HCT116 (cell line): ENCODE data around the gene PRPF4. TPM values are rescaled to one million over a fixed set of nuclear protein-coding genes. Genes with fewer than 3 reads are reported as not detected.

ENCODE experiments used
- total RNA-seq: library from RNA; stranded (reverse); gene quantifications from one replicate; pipeline ENCODE4 v1.2.1, GENCODE V29; 2021; ENCODE audit not compliant: unreplicated experiment

Gene PRPF4
- total RNA-seq, 1 experiment from 2014 or later = 53.9 TPM

Other genes starting within 250 kb of the PRPF4 start
- gene ZFP37, start 218.9 kb upstream of the PRPF4 start, total RNA-seq = 1.8 TPM
- 4.7 TPM for gene SLC31A2, start 124.7 kb upstream of the PRPF4 start, total RNA-seq
- 13.8 TPM for gene FKBP15, start 54.4 kb upstream of the PRPF4 start, total RNA-seq
- 24.4 TPM for gene SLC31A1, start 54.1 kb upstream of the PRPF4 start, total RNA-seq
- 22.0 TPM for gene CDC26, start 86 bp upstream of the PRPF4 start, total RNA-seq
- 0.12 TPM for gene RNF183, start 27.7 kb downstream of the PRPF4 start, total RNA-seq
- gene WDR31, start 64.6 kb downstream of the PRPF4 start, total RNA-seq = 5.9 TPM
- gene BSPRY, start 73.9 kb downstream of the PRPF4 start, total RNA-seq = 22.7 TPM
- gene HDHD3, start 101.3 kb downstream of the PRPF4 start, total RNA-seq = 21.8 TPM
- gene ALAD, start 125.6 kb downstream of the PRPF4 start, total RNA-seq = 14.0 TPM
- 65.1 TPM for gene POLE3, start 135.0 kb downstream of the PRPF4 start, total RNA-seq
- 0.71 TPM for gene C9orf43, start 135.1 kb downstream of the PRPF4 start, total RNA-seq
- gene RGS3, start 188.1 kb downstream of the PRPF4 start, total RNA-seq = 39.4 TPM